ENCODE data around the gene HCST.
"Not testable (repeated sequence)": the region's sequence is repeated elsewhere in the genome, so short reads cannot be mapped to it uniquely, and the experiment has no call there.

The HCST gene

DNA sequence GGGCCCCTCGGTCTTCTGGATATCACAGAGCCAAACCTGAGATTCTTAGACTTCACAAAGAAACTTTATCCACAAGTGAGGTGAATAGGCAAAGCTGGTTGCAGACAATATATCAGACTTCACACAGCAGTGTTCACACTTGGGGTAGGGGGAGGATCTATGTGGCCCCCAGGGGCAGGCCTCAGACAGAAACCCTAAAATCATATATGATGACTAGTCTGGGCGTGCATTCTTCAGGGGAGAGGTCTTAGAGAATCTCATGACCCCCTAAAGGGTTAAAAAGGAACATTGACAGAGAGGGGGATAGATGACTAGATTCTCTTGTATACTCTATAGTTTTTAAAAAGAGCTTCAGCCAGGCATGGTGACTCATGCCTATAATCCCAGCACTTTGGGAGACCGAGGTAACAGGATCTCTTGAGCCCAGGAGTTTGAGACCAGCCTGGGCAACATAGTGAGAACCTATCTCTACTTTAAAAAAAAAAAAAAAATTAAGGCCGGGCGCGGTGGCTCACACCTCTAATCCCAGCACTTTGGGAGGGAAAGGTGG lies 2.9 kb downstream of the HCST start:
- Histone ChIP-seq H3K9me3 (ENCODE audit: control insufficient read depth, low read length) (no peaks in the 10 kb centered on the region), H3K4me3 (ENCODE audit: extremely low read depth, insufficient read depth, low read length, poor library complexity, severe bottlenecking) (no peak overlapping the region), H3K4me1 (ENCODE audit: control insufficient read depth, insufficient read depth, low read length, poor library complexity, severe bottlenecking) (peaks cover 24% of the 10 kb centered on the region), H3K36me3 (ENCODE audit: control insufficient read depth, insufficient read depth, low read length) (no peaks in the 10 kb centered on the region), H3K27ac (ENCODE audit: low read depth, low read length, severe bottlenecking) (peak overlapping the region; percentile 29)
- 67% methylated on average over 2 of the region's 6 CpGs; no CpG with 5 or more reads in 1 of the 2 experiments for WGBS, 2 experiments (ENCODE audit: insufficient coverage in 2 of 2)

DNA sequence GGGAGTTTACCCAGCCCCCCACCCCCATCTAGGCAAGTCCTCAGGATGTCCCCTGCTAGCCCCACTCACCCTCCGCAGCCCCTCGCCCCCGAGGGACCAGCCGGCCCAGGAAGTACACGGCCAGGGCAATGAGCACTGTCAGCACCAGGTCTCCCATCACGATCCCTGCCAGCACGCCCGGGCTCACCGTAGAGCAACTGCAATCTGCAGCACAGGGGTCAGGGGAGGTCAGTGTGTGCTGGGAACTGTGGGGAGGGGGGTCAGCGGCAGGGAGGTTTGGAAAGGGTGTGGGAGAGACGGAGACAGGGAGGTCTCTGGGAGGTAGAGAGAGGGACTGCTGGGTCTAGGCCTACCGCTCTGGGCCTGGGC lies 5.0 kb downstream of the HCST start:
- H3K4me1 ChIP-seq (ENCODE audit: control insufficient read depth, insufficient read depth, low read length, poor library complexity, severe bottlenecking) = peaks cover 5% of the 10 kb centered on the region
- H3K36me3 ChIP-seq (ENCODE audit: control insufficient read depth, insufficient read depth, low read length) = no peaks in the 10 kb centered on the region
- H3K4me3 ChIP-seq (ENCODE audit: extremely low read depth, insufficient read depth, low read length, poor library complexity, severe bottlenecking) = no peak overlapping the region
- 50 to 64% methylated on average over 12 of the region's 12 CpGs for WGBS, 2 experiments (ENCODE audit: insufficient coverage in 2 of 2)
- H3K27ac ChIP-seq (ENCODE audit: low read depth, low read length, severe bottlenecking) = no peak overlapping the region
- H3K9me3 ChIP-seq (ENCODE audit: control insufficient read depth, low read length) = no peaks in the 10 kb centered on the region

DNA sequence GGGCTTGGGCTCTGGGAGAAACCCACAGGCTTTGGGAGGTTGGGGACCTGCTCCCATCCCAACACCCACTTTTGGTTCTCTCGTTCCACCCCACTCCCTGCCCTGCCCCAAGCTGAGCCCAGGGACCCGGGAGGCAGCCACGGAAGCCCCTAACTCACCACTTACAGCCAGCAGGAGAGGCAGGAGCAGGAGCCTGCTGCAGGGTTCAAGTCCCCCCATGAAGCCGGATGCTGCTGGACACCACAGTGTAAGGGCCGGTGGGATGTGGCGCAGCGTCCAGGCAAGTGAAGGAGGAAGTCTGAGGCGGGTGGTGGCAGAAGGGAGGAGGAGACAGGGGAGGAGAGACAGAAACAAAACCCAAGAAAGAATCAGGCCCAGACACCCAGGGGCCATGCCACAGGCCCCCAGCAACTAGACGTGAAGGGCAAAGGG lies 5.7 kb downstream of the HCST start, which contains the start of gene TYROBP:
Gene TYROBP (minus strand): TSS at position 286 of the 432 bp plus-strand sequence. CDS start 67 bp downstream, at position 219.
- Histone ChIP-seq H3K36me3 (ENCODE audit: control insufficient read depth, insufficient read depth, low read length) (no peaks in the 10 kb centered on the region), H3K27ac (ENCODE audit: low read depth, low read length, severe bottlenecking) (no peak within 1 kb of the TSS), H3K4me3 (ENCODE audit: extremely low read depth, insufficient read depth, low read length, poor library complexity, severe bottlenecking) (no peak within 1 kb of the TSS), H3K9me3 (ENCODE audit: control insufficient read depth, low read length) (no peaks in the 10 kb centered on the region), H3K4me1 (ENCODE audit: control insufficient read depth, insufficient read depth, low read length, poor library complexity, severe bottlenecking) (peaks cover 4% of the 10 kb centered on the region)
- WGBS, 2 experiments (ENCODE audit: insufficient coverage in 2 of 2) = 88 to 90% methylated on average over 8 of the region's 9 CpGs

DNA sequence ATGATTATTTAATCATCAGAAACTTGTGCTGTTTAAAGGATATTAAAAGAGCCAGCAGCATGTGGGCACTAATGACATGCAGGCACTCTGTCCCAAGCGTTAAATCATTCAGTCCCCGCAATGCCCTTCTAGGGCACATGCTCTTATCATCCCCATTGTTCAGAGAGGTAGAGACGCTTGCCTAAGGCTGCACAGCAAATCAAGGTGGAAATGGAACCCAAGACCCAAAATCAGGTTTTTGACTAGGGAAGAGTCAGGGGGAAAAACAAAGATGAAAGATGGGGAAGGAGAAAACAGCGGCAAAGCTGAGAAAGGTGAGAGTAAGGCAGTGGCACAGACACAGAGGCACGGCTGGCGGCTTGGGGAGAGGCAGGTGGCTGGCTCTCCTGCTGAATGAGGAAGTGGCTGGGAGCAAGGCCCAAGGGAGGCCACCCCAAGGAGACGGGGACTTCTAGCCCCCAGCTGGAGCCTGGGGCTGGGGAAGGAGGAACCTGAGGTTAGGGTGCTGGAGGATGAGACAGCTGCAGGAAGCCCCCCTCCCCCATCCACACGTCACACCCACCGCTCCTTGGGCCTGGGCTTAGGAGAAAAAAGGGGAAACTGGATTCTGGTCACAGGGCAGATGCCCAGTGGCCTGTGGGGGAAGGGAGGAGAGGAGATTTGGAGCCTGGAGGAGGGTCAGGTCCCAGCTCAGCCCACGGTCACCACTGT lies 6.8 kb downstream of the HCST start:
- Histone ChIP-seq H3K4me1 (ENCODE audit: control insufficient read depth, insufficient read depth, low read length, poor library complexity, severe bottlenecking) (peaks cover 4% of the 10 kb centered on the region), H3K4me3 (ENCODE audit: extremely low read depth, insufficient read depth, low read length, poor library complexity, severe bottlenecking) (no peak overlapping the region), H3K36me3 (ENCODE audit: control insufficient read depth, insufficient read depth, low read length) (no peaks in the 10 kb centered on the region), H3K9me3 (ENCODE audit: control insufficient read depth, low read length) (no peaks in the 10 kb centered on the region), H3K27ac (ENCODE audit: low read depth, low read length, severe bottlenecking) (no peak overlapping the region)
- WGBS, 2 experiments (ENCODE audit: insufficient coverage in 2 of 2) = 92 to 97% methylated on average over 4 to 6 of the region's 10 CpGs

DNA sequence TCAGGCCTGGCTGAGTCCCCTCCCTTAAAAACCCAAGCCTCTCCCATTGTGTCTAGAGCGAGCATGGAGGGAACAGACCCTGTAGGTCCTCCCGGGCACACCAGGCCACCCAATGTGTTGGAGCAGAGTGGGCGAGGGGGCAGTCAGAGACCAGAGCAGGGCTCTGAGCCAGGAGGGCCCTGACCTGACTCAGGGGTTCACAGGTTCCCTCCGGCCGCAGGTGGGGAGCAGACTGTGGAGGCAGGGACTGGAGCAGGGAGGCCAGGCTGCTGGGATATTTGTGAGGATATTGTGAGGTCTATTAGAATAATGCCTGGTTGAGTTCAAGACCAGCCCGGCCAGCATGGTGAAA lies 7.3 kb downstream of the HCST start:
- Histone ChIP-seq H3K36me3 (ENCODE audit: control insufficient read depth, insufficient read depth, low read length) (no peaks in the 10 kb centered on the region), H3K9me3 (ENCODE audit: control insufficient read depth, low read length) (no peaks in the 10 kb centered on the region), H3K4me3 (ENCODE audit: extremely low read depth, insufficient read depth, low read length, poor library complexity, severe bottlenecking) (no peak overlapping the region), H3K27ac (ENCODE audit: low read depth, low read length, severe bottlenecking) (no peak overlapping the region), H3K4me1 (ENCODE audit: control insufficient read depth, insufficient read depth, low read length, poor library complexity, severe bottlenecking) (peaks cover 4% of the 10 kb centered on the region)
- WGBS, 2 experiments (ENCODE audit: insufficient coverage in 2 of 2) = 86 to 100% methylated on average over 2 to 4 of the region's 6 CpGs

DNA sequence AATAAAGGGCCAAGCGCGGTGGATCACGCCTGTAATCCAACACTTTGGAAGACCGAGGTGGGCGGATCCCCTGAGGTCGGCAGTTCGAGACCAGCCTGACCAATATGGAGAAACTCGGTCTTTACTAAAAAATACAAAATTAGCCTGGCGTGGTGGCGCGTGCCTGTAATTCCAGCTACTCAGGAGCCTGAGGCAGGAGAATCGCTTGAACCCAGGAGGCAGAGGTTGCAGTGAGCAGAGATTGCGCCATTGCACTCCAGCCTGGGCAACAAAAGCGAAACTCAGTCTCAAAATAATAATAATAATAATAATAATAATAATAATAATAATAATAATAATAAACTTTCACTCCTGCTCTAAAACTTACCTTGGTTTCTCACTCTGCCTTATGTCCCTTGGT lies 8.0 kb downstream of the HCST start:
- not testable (repeated sequence) for H3K36me3 ChIP-seq (ENCODE audit: control insufficient read depth, insufficient read depth, low read length); H3K27ac ChIP-seq (ENCODE audit: low read depth, low read length, severe bottlenecking); H3K4me3 ChIP-seq (ENCODE audit: extremely low read depth, insufficient read depth, low read length, poor library complexity, severe bottlenecking); H3K9me3 ChIP-seq (ENCODE audit: control insufficient read depth, low read length); H3K4me1 ChIP-seq (ENCODE audit: control insufficient read depth, insufficient read depth, low read length, poor library complexity, severe bottlenecking)
- 93 to 96% methylated on average over 11 to 12 of the region's 14 CpGs for WGBS, 2 experiments (ENCODE audit: insufficient coverage in 2 of 2)

DNA sequence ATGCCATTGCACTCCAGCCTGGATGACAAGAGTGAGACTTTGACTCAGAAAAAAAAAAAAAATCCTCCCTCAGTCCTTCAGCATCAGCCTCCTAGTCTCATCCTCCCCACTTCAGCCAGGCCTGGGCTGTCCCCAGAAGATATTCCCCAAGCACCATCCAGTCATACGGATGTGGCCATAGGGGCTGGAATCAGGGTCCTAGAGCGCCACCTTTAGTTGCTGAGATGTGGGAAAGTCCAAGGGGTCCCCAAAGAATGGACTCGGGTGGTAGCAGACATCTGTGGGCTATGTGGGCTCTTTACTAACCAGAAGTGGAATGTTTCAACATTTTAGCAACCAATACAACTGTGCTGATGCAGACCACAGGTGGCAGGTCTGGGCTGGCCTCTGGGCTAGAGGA lies 8.8 kb downstream of the HCST start:
- H3K36me3 ChIP-seq (ENCODE audit: control insufficient read depth, insufficient read depth, low read length) = no peaks in the 10 kb centered on the region
- WGBS, 2 experiments (ENCODE audit: insufficient coverage in 2 of 2) = 48% methylated on average over 2 of the region's 3 CpGs; no CpG with 5 or more reads in 1 of the 2 experiments
- H3K27ac ChIP-seq (ENCODE audit: low read depth, low read length, severe bottlenecking) = no peak overlapping the region
- H3K4me1 ChIP-seq (ENCODE audit: control insufficient read depth, insufficient read depth, low read length, poor library complexity, severe bottlenecking) = peaks cover 4% of the 10 kb centered on the region
- H3K9me3 ChIP-seq (ENCODE audit: control insufficient read depth, low read length) = no peaks in the 10 kb centered on the region
- no peak overlapping the region for H3K4me3 ChIP-seq (ENCODE audit: extremely low read depth, insufficient read depth, low read length, poor library complexity, severe bottlenecking)

DNA sequence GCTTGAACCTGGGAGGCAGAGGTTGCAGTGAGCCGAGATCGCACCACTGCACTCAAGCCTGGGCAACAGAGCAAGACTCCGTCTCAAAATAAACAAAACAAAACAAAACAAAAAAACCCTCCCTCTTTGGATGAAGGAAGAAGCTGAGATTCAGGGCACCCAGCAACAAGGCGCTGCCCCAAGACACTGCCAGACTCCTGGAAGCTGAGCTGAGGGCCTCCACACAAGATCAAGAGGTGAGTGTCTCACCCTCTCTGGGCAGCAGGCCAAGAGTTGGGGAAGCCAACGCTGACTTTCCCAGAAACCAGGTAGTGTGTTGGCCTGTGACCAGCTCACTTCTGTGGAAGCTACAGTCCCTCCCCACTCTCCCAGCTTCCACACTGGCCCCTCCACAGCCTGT lies 9.5 kb downstream of the HCST start:
- no peaks in the 10 kb centered on the region for H3K36me3 ChIP-seq (ENCODE audit: control insufficient read depth, insufficient read depth, low read length)
- peaks cover 4% of the 10 kb centered on the region for H3K4me1 ChIP-seq (ENCODE audit: control insufficient read depth, insufficient read depth, low read length, poor library complexity, severe bottlenecking)
- H3K4me3 ChIP-seq (ENCODE audit: extremely low read depth, insufficient read depth, low read length, poor library complexity, severe bottlenecking) = no peak overlapping the region
- no peak overlapping the region for H3K27ac ChIP-seq (ENCODE audit: low read depth, low read length, severe bottlenecking)
- H3K9me3 ChIP-seq (ENCODE audit: control insufficient read depth, low read length) = no peaks in the 10 kb centered on the region
- WGBS, 2 experiments (ENCODE audit: insufficient coverage in 2 of 2) = 79 to 83% methylated on average over 3 to 5 of the region's 5 CpGs

DNA sequence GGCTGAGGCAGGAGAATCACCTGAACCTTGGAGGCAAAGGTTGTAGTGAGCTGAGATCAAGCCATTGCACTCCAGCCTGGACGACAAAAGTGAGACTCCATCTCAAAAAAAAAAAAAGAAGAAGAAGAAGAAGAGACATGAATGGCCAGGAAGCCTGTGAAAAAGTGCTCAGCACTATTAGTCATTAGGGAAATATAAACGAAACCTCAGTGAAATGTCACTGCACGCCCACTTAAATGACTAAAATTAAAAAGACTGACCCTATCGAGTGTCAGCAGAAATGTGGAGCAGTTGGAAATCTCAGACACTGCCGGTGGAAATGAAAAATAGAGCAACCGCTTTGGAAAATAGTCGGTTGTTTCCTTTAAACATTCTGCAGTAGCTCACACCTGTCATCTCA lies 11.3 kb downstream of the HCST start:
- 91 to 98% methylated on average over 6 of the region's 7 CpGs for WGBS, 2 experiments (ENCODE audit: insufficient coverage in 2 of 2)
- Histone ChIP-seq H3K9me3 (ENCODE audit: control insufficient read depth, low read length) (no peaks in the 10 kb centered on the region), H3K4me3 (ENCODE audit: extremely low read depth, insufficient read depth, low read length, poor library complexity, severe bottlenecking) (no peak overlapping the region), H3K4me1 (ENCODE audit: control insufficient read depth, insufficient read depth, low read length, poor library complexity, severe bottlenecking) (no peaks in the 10 kb centered on the region), H3K27ac (ENCODE audit: low read depth, low read length, severe bottlenecking) (no peak overlapping the region), H3K36me3 (ENCODE audit: control insufficient read depth, insufficient read depth, low read length) (no peaks in the 10 kb centered on the region)

DNA sequence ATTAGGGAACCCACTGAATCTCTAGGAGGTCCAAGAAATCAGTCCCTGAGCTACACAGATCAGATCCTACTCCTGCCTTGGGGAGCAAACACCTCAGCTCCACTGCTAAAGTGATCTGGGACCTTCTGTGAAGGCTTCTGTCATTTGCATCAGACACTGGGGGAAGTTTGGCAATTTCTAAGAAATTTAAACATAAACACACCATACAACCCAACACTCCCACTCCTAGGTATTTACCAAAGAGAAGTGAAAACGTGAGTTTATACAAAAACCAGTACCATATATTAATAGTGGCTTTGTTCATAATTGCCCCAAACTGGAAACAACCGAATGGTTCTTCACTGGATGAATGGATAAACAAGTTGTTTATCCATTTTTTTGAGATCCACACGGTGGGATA lies 13.1 kb downstream of the HCST start:
- Histone ChIP-seq H3K4me3 (ENCODE audit: extremely low read depth, insufficient read depth, low read length, poor library complexity, severe bottlenecking) (no peak overlapping the region), H3K9me3 (ENCODE audit: control insufficient read depth, low read length) (no peaks in the 10 kb centered on the region), H3K36me3 (ENCODE audit: control insufficient read depth, insufficient read depth, low read length) (no peaks in the 10 kb centered on the region), H3K27ac (ENCODE audit: low read depth, low read length, severe bottlenecking) (no peak overlapping the region), H3K4me1 (ENCODE audit: control insufficient read depth, insufficient read depth, low read length, poor library complexity, severe bottlenecking) (no peaks in the 10 kb centered on the region)
- no CpG with 5 or more reads among the region's 3 CpGs for WGBS, 2 experiments (ENCODE audit: insufficient coverage in 2 of 2)

DNA sequence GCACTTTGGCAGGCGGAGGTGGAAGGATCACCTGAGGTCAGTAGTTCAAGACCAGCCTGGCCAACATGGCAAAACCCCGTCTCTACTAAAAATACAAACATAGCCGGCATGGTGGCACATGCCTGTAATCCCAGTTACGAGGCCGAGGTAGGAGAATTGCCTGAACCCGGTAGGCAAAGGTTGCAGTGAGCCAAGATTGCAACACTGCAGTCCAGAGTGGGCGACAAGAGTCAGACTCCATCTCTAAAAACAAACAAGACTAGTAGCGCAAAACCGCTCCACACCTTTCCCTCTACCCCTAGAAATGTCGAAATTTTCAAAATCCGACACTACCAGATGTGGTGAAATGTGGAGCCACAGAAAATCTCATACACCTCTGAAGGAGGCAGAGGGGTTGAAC lies 17.0 kb downstream of the HCST start:
- Histone ChIP-seq H3K9me3 (ENCODE audit: control insufficient read depth, low read length) (no peaks in the 10 kb centered on the region), H3K27ac (ENCODE audit: low read depth, low read length, severe bottlenecking) (no peak overlapping the region), H3K4me3 (ENCODE audit: extremely low read depth, insufficient read depth, low read length, poor library complexity, severe bottlenecking) (no peak overlapping the region), H3K4me1 (ENCODE audit: control insufficient read depth, insufficient read depth, low read length, poor library complexity, severe bottlenecking) (no peaks in the 10 kb centered on the region), H3K36me3 (ENCODE audit: control insufficient read depth, insufficient read depth, low read length) (no peaks in the 10 kb centered on the region)
- WGBS, 2 experiments (ENCODE audit: insufficient coverage in 2 of 2) = 89 to 94% methylated on average over 6 to 8 of the region's 11 CpGs
